ENCODE results near the gene LEO1.

- TF ChIP-seq, protein P1, sequence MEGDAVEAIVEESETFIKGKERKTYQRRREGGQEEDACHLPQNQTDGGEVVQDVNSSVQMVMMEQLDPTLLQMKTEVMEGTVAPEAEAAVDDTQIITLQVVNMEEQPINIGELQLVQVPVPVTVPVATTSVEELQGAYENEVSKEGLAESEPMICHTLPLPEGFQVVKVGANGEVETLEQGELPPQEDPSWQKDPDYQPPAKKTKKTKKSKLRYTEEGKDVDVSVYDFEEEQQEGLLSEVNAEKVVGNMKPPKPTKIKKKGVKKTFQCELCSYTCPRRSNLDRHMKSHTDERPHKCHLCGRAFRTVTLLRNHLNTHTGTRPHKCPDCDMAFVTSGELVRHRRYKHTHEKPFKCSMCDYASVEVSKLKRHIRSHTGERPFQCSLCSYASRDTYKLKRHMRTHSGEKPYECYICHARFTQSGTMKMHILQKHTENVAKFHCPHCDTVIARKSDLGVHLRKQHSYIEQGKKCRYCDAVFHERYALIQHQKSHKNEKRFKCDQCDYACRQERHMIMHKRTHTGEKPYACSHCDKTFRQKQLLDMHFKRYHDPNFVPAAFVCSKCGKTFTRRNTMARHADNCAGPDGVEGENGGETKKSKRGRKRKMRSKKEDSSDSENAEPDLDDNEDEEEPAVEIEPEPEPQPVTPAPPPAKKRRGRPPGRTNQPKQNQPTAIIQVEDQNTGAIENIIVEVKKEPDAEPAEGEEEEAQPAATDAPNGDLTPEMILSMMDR (conservative IDR thresholded peaks at IDR 0.05; ENCODE audit: low read depth, low read length) = no peak
- TF ChIP-seq EZH2 (IDR thresholded peaks at IDR 0.05; ENCODE audit: low read length, unreplicated experiment) (no peak), EZH2phosphoT487 (IDR thresholded peaks at IDR 0.05; ENCODE audit: borderline replicate concordance, low read length) (no peak)
Observed at GRCh38 chr15:51926809-51927208, 44.8 kb downstream of the LEO1 start.
